Body of pancreas (tissue), 4 donors: Measurements from ENCODE around the gene ZNF785.

Source experiments
- POLR2A ChIP-seq, 3 donors: fragments of 450-650 bp; IDR thresholded peaks; one replicate each; pipeline ENCODE4 v1.6.1; 2016; ENCODE audit warnings: antibody characterized with exemption in 3 of 3, mild to moderate bottlenecking in 2 of 3
- TF ChIP-seq, protein P1 (sequence below), 7 experiments: fragments of 450-650 bp in 4 of 7; fragments of 200-600 bp in 3 of 7; sonication (generic) in 3 of 7; IDR thresholded peaks; one replicate each; pipeline ENCODE4 v1.5.1; 2016 to 2019; ENCODE audit warnings: antibody characterized with exemption in 7 of 7

DNA sequence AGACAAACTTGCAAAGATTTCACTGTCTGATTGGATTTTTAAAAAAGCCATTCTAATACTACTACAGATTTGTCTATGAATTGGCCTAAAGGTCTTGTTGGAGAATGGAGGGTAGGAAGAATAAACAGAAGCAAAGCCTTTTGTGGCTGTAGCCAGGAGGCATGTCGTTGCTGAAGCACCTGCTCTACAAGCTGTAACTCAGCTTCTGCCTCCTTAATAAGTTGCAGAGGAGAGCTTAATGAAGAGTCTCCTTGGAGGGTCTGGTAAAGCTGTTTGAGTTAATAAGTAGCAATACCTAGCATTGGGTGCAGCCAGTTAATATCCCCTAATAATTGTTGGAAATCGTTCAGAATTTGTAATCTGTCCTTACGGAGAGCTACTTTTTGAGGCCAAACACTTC lies 34.7 kb upstream of the ZNF785 start:
- no peak for TF ChIP-seq POLR2A (IDR thresholded peaks at IDR 0.05)
- TF ChIP-seq, protein P1, sequence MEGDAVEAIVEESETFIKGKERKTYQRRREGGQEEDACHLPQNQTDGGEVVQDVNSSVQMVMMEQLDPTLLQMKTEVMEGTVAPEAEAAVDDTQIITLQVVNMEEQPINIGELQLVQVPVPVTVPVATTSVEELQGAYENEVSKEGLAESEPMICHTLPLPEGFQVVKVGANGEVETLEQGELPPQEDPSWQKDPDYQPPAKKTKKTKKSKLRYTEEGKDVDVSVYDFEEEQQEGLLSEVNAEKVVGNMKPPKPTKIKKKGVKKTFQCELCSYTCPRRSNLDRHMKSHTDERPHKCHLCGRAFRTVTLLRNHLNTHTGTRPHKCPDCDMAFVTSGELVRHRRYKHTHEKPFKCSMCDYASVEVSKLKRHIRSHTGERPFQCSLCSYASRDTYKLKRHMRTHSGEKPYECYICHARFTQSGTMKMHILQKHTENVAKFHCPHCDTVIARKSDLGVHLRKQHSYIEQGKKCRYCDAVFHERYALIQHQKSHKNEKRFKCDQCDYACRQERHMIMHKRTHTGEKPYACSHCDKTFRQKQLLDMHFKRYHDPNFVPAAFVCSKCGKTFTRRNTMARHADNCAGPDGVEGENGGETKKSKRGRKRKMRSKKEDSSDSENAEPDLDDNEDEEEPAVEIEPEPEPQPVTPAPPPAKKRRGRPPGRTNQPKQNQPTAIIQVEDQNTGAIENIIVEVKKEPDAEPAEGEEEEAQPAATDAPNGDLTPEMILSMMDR (IDR thresholded peaks at IDR 0.05): no peak
